Stimulated activated CD4-positive, alpha-beta T cell treated with anti-CD3 and anti-CD28 coated beads, Interleukin-12 subunit alpha, Interleukin-12 subunit beta, amount 100 ng/mL, for 24 hours (primary cell): ENCODE data around the gene AQP2.
"Not testable (repeated sequence)": the region's sequence is repeated elsewhere in the genome, so short reads cannot be mapped to it uniquely, and the experiment has no call there.

Experiments
- DNase-seq, 2 experiments: peaks; one replicate each; pipeline ENCODE4 v3.0.0-alpha.2; 2020; ENCODE audit warnings: low read depth in 2 of 2

AQP2 gene

DNA sequence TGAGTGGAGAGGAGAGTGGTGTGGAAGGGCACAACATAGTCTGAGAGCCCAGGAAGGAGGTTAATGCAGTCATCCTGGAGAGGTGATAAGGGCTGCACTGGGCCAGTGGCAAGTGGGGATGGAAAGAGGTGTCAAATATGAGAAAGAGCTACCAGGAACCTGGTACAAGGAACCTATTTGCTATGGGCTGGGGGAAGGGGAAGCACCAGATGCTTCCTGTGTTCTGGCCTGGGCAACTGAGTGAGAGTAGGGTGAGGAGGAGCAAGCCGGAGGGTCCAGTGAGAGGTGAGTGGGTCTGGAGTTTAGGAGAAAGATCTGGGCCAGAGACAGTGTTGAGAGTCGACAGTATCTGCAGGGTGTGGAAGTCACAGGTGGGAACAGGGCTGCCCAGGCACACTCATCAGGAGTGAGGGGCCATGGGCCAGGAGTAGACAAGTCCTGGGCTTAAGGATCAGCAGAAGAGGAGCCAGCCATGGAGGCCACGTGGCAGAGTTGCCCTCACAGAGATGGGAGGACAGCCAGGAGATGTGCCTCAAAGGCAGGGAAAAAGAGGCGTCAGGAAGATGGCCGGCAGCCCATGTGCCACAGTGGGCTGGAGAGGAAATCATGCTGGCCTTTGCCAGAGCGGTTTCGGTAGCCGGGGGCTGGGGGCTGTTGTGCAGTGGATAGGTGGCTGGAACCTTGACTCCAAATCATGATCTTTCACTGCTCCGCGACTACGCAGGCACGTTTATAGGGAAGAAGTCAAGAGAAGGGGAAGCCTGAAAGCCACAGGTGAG is 19.3 kb downstream of the AQP2 start:
- DNase-seq = no peak

DNA sequence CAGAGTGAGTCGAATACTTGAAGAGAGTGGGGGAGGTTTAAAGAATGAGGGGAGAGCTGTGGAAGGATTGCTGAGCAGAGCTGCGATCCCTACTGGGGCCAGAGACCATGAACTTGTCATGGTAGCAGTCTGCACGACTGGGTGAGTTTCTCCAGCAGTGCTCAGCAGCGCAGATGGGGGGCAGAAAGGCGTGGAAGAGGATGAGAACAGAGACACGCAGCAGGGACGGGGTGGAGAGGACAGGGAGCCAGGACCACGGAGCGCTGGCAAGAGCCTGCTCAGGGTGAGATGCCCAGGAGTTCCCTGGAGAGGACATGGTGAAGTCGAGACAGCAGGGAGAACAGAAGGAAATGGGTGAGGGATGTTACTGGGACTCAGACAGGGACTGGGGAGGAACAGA is 20.1 kb downstream of the AQP2 start:
- DNase-seq = no peak

DNA sequence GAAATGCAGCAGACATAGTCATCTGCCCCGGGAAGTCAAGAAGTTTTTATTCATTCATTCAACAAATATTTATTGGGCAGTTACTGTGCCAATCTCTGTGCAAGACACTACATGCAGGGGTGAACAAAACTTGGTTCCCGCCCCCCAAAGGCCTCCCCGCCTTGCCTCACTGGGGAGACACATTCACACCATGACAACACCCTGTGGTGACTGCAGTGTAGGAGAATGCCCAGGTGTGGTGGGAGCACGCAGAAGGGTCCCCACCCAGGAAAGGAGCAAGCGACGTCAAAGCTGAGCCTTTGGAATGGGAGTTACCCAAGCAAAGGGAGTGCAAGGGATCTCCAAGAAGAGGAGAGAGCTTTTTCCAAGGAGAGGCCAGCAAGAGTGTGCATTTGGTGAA is 20.6 kb downstream of the AQP2 start:
- DNase-seq = no peak

DNA sequence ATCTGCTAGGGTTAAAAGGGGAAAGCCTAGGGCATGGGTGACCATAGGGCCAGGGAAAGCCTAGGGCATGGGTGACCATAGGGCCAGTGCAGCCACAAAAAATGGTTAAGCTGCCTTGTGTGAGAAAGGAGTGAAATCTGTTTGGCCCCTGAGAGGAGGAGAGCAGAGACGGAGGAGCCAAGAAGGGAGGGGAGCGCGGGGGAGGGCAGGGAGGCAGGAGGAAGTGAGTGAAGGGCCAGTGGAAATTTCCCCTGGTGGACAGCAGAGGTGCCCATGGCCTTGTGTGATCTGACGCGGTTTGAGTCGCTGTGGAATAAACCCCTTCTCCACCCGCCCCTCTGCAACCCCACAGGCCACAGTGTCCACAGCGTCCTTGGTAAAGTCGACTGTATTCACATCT is 21.6 kb downstream of the AQP2 start:
- no peak for DNase-seq

DNA sequence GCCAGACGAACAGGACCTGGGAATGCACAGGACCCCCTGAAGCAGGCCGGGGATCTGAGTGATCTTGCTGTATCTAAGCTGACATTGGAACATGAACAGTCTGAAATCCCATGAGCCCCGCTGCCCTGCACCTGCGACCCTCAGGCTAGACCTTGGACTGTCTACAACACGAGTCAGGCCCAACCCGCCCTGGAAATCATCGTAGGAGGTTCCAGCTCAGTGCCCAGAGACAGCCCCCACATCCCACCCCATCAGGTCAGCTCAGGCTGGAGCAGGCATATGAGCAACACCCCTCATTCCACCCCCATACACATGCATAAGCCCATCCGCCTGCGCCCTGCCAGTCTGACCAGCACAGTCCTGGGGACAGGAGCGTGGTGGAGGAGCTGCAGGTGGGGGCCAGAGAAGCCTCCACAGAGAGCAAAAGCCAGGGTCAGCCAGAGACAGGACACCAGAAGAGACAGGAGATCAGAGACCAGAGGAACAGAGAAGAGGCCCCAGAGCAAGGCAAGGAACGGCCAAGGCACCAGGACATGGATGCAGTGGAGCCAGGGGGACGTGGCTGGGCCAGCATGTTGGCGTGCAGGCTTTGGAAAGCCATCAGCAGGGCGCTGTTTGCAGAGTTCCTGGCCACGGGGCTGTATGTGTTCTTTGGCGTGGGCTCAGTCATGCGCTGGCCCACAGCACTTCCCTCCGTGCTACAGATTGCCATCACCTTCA is 22.3 kb downstream of the AQP2 start, which contains the start of gene AQP6:
Gene AQP6 (plus strand): TSS at position 307 of the 720 bp plus-strand sequence. CDS start 227 bp downstream, at position 534.
- DNase-seq = no peak

DNA sequence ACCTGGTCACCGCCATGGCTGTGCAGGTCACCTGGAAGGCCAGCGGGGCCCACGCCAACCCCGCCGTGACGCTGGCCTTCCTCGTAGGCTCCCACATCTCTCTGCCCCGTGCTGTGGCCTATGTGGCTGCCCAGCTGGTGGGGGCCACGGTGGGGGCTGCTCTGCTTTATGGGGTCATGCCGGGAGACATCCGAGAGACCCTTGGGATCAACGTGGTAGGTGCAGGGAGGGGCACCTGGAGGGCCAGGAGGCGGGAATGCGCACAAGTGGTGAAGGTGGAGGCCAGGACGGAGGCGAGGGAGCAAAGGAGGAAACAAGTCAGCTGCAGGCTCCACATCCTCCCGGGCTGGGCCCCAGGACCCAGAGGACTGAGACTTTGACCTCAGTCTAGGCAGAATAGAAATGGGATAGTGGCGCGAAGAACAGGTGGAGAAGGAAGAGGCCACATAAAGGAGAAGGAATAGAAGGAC is 22.9 kb downstream of the AQP2 start:
- DNase-seq = no peak

DNA sequence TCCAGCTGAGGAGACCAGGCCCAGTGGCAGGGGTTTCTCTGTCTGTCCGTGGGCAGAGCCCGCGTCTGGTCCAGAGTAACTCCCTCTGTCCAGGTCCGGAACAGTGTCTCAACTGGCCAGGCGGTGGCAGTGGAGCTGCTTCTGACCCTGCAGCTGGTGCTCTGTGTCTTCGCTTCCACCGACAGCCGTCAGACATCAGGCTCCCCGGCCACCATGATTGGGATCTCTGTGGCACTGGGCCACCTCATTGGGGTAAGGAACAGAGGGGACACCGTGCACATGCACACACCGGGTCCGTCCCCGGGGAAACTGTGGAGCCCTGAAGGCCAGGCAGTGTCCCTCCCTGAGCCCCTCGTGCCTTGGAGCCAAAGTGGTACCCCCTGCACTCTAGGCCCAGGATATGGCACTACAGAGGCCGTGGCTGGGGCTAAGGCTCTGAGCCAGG is 23.7 kb downstream of the AQP2 start:
- DNase-seq = no peak

DNA sequence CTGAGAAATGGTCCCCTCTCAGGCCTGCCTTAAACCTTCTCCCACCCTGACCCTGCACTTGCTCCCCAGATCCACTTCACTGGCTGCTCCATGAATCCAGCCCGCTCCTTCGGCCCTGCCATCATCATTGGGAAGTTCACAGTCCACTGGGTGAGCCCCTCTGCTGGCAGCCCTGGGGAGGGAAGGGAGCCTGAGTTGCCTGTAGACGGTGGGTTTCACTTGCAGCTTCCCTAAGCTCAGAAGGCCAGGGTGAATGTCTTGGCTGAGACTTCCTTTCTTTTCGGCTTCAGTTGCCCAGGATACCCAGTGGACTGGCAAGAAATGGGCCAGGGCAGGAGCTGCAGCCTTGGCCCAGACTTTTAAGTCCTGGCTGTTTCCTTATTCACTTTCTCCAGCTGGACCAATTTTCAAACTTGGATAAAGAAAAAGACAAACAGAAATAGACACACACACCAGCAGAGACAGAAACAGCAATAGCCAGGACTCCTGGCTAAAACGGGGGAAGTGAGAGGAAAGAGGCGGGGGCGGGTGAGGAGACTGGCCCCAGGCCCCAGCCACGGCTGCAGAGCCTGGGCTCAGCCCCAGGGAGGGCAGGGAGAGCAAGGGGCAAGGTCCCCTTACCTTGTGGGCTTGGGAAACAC is 24.3 kb downstream of the AQP2 start:
- no peak for DNase-seq

DNA sequence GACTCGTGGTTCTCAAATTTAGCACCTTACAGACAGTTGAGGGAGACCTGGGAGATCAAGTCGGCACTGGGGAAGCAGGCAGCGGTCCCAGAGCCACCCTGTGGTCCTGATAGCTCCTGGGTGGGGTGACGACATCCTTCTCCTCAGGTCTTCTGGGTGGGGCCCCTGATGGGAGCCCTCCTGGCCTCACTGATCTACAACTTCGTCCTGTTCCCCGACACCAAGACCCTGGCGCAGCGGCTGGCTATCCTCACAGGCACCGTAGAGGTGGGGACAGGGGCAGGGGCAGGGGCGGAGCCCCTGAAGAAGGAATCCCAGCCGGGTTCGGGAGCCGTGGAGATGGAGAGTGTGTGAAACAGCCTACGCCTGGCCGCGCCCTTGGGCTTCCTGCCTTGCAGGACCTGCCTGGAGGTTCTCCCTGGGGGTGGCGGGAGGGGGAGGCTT is 24.8 kb downstream of the AQP2 start:
- no peak for DNase-seq

DNA sequence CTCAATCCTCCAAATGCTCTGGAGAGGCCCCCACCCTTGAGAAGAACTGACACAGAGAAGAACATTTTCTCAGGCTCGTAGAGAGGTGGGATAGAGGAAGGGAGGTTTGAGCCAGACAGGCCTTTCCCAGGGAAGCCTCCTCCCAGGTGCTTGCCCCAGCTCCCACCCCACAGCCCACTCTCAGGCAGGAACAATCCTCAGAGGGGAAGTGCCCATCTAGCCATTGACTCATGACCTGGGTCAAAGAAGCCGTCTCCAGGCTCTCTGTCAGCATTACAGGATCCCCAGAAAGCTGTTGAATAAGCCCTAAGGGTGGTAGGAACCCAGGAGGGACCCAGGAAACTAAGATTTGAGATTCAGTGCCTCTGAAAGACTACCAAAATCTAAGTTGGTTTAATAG is 26.0 kb downstream of the AQP2 start:
- no peak for DNase-seq

DNA sequence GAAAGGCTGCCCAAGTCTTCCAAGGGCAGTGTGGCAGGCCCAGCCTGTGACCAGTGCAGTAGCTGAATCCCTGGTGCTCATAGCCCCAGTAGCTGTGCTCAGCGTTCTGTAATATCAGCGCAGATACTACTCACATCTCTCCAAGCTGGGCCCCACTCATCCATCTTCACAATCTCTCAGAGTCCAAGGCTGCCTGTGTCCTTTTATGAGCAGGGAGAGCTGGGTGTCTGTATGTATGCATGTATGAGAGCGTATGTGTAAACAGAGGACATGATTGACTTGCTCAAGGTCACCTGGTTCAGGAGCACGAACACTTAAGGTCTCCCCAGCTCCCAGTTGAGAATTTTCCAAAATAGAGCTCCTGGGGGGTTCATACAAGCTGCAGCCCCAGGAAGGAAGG is 27.6 kb downstream of the AQP2 start:
- DNase-seq = no peak

DNA sequence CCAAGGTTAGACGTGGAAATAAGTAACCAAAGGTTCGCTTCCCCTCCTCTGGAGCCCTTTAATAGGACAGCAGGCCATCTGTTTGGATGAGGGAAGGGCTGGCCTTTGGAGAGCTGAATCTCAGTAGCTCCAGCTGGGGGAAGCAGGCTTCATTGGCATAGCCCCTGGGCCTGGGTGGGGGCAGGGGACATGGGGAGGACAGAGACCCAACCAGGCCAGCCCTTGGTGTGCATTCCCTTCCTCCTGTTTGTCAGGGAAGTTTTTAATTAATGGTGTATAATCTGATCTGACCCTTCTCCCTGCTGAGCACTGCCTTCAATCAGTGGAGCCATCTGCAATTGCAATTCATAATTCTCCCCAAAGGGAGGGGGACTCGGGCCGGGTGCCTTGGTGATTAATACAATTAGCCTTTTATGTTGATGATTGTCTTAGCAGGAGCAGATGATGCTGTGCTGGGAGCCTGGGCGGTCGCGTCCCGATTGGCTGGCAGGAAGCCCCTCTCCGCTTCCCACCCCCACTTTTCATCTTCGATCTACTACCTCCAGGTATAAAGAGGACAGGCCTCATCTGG is 28.6 kb downstream of the AQP2 start:
- DNase-seq = no peak

DNA sequence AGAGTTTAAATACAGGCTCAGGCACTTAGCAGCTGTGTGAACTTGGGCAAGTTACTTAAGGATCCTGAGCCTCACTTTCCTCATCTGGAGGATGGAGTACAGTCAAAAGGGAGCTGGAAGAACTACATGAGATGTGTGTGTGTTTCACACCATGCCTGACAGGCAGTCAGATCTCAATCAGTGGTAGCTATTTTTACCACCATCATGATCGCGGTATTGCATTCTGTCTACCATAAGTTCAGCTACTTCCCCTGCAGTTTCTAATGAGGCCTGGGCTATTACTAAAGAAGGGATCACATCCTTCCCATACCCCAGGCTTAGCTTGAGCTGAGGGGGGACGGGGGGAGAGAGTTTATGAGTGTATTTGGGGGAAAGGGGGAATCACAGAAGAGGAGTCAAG is 29.3 kb downstream of the AQP2 start:
- DNase-seq = no peak

DNA sequence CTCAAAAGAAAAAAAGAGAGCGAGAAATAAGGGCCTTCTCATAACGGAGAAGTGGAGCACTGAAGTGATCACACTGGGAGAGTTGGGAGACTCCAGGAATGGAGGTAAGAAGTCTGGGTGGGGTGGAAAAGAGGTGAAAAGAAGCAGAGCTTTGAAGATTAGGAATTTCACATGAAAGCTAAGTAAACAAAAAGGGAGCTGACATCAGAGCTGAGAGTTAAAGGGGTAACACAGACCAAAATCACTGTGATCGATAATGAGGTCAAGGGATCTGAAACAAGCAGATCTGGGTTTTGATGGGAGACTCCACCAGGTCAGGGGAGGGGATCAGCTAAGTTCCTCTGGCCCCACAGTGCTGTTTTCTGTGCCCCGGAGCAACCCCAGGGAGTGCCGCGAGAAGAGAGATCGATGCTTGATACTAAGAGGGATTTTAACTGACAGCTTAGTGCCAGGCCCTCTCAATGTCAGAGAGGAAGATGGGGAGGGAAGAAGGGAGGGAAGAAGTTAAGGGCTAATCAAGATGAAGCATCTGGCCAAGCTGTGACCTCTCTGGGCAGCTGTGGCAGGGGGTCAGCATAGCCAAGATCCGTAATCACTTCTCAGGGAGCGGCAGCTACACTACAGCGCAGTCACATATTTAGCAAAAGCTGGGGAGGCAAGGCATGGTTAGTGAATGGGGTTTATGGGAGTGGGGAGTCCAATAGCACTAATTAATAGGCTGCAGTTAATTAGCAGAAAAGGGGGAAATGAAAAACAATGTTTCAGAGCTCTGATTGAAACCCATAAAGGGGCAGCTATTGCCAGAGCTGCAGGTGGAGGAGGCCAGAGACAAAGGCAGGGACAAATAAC is 30.2 kb downstream of the AQP2 start:
- DNase-seq = no peak

DNA sequence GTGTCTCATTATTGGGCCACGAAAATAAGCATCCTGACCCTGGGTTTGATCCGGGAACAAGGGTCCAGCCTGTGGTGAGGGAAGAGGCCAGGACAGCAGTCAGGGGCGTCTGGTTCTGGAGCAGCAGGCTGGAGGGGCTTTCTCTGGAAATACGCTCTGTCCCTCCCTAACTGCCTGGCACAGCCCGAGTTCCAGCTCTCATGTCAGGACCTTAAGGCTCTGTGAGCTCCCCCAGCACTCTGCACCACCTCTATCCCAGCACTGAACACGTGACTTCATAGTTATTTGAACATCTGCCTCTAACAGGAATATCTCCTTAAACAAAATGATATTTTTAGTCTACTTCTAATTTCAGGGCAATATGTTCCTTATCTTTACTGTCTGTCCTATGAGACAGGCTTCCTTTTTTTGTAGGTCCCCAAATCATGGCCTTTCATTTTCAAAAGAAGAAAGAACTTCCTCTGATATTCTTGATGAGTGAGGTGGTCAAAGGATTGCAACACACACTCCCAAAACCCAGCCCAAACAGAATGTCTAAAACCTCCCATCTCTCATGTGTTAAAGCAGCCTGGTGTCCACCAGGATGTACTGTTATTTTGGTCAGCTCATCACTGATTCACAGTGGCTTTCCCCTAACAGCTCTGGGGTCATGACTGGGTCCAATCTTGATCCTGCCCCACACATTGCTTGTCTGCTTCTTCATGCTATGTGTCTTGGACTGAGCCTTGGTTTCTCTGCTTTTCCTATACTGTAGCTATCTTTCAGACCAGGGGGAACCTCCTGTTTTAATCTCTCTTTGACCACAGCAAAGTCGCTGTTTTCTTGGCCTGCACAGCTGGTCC is 31.9 kb downstream of the AQP2 start:
- DNase-seq = no peak

DNA sequence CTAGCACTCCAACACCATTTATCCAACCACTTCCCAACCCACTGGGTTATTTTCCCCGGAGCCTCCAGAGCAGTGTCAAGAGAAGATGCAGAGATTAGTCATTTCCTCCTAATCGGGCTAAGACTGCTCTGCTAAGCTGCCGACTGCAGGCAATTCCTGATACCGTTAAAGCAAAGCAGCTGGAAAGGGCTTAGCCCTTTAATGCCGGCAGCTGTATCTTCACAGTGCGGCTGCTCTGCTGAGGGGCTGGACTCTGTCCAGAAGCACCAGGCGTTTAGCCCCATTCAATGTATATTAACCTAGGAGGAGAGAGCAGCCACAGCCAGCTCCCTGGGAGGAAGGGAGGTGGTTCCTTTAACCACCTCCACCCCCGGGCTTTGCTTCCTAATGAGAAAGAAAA is 33.4 kb downstream of the AQP2 start:
- no peak for DNase-seq

DNA sequence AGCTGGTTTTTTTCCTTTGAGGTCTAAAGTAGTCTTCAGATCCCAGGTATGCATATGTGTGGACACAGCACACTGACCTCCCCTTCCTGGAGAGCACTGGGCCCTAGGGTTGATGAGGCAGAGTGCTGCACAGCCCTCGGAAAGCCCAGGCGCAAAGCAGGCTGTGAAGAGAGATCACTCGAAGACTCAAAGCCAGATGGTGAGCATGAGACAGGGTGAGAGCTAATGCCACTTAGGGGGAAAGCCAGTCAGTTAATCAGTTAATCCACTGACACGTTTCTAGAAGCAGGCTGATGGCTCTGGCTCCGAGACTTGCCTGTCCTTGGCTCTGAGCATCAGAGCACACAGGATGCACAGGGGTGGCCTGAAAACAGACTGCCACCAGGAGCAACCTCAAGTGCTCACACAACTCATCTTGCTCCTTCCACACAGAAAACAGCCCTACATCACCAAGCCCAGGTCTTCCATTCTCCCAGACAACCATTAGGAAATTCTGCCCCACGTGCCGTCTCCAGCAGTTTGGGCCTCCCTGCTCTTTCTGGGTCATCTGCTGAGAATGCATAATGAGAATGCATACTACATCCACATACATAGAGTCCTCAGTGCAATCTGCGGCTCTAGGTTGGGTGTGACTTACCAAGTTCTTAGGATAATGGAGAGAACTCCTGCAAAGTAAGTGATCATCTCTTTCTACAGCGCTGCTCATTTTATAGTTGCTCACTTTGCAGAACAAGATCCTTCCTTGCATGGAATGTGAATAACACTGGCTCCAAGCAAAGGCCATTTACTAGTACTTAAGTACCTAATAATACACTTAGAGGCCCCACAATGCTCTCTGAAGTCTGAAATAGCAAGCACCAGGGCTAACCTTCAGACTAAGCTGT is 34.2 kb downstream of the AQP2 start:
- DNase-seq = no peak

DNA sequence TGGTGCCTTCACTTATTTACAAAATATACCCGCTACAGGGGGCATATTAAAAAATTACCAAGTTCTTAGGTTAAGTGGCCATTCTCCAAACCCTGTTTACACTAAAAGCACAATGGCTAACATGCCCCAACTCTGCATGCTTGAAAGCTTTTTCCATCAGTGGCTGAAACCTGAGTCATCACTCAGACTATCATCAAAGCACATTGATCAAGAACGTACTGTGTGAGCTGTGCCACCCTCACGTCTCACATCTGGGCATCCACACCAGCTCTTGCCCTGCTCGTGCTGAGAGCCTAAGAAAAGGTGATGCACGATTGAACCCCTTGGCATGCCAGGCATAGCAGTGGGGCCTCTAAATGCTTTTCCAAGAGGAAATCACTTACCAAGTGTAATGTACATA is 35.4 kb downstream of the AQP2 start:
- DNase-seq = no peak

DNA sequence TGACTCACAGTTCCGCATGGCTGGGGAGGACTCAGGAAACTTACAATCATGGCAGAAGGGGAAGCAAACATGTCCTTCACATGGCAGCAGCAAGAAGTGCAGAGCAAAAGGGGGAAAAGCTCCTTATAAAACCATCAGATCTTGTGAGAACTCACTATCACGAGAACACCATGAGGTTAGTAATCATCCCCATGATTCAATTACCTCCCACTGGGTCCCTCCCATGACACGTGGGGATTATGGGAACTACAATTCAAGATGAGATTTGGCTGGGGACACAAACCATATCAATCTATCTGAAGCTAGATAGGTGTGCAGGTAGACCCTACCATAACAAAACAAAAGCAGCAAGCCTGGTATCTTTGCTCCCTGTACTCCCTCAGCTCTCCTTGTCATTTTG is 35.9 kb downstream of the AQP2 start:
- DNase-seq = not testable (repeated sequence)
